Mesodermal cell (in vitro differentiated cells): Measurements from ENCODE around the gene VIPR2.

Source experiments
- H3K27ac ChIP-seq: 2 replicates; pipeline ENCODE4 v1.7.0; 2013; ENCODE audit warnings: mild to moderate bottlenecking, low read depth, low read length, moderate library complexity; ENCODE audit not compliant: severe bottlenecking
- H3K36me3 ChIP-seq: 2 replicates; pipeline ENCODE4 v1.7.1; 2013; ENCODE audit warnings: mild to moderate bottlenecking, low read length, moderate library complexity; ENCODE audit not compliant: control insufficient read depth, insufficient read depth
- H3K4me1 ChIP-seq: one replicate; pipeline ENCODE4 v1.7.1; 2013; ENCODE audit warnings: mild to moderate bottlenecking, low read length; ENCODE audit not compliant: insufficient read depth, control insufficient read depth, poor library complexity, severe bottlenecking
- H3K4me3 ChIP-seq: 2 replicates; pipeline ENCODE4 v1.7.0; 2013; ENCODE audit warnings: low read length, control low read depth, mild to moderate bottlenecking; ENCODE audit not compliant: insufficient read depth, poor library complexity, severe bottlenecking; ENCODE audit errors: extremely low read depth
- H3K9me3 ChIP-seq: 2 replicates; pipeline ENCODE4 v1.7.1; 2013; ENCODE audit warnings: mild to moderate bottlenecking, low read length, moderate library complexity; ENCODE audit not compliant: control insufficient read depth
- WGBS, 2 experiments: methylation state at CpG; one replicate each; pipeline ENCODE4 v1.1.5; 2013; ENCODE audit warnings: missing lambda C conversion rate in 2 of 2; ENCODE audit not compliant: insufficient coverage in 2 of 2; 5-methylcytosine and 5-hydroxymethylcytosine counted together

VIPR2 gene

DNA sequence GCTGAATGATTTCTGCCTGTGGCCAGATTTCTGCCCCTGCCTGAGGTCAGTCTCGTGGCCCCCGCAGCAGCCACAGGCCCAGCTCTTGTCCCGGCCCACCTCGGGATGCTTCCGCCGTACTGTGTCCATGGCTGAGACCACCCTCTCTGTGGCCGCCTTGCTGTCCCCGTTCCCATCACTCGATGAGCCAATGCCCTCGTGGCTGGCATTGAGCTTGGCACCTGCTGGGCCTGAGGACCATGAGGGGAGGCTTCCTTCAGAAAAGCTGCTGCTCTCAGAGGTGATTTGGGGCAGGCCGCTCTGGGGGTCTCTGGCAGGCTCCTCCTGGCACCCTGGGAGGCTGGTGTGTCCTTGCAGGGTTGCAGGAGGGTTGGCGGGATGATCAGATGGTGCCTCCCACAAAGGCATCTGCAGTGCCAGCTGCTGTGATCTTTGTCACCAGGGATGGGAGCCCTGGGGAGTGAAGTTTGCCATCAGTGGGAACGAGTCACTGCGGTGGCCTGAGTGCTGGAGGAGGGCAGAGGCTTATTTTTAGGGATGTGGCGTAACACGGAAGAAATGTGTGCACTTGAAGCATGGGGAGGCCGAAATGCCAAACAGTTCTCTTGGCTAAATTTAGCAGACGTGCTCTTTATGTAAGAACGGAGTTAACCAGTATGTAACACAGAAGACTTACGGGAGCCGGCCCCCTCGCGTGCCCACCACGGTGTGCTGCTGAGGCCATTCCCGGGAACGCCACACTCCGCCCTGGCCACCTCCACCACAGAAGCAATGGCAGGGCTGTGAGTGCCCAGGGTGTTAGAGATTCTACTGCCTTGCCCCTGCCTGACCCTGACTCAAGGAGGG, 47.7 kb downstream of the VIPR2 start:
- WGBS, 2 experiments = 93 to 94% methylated on average over 23 to 26 of the region's 27 CpGs
- no peak overlapping the region for H3K27ac ChIP-seq
- H3K4me3 ChIP-seq = no peak overlapping the region

DNA sequence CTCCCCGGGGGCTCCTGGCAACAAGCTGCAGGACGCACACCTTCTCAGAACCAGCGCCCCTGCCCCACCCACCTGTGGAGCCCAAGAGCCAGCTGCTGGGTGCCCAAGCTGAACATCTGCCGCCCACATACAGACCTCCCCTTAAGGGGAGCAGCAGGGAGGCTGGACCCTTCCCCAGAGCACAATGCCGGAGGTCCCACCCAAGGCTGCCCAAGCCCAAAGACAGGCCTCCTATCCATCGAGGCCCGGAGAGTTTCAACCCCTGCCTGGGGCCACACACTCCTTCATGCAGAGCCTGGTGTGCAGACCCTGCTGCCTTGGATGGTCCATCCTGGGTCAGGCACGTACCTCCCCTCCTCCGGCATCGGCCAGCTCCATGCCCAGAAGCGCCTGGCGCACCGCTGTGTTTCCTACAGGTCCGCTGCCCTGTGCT, 48.7 kb downstream of the VIPR2 start:
- Histone ChIP-seq H3K9me3 (no peaks in the 10 kb centered on the region), H3K4me1 (no peaks in the 10 kb centered on the region), H3K4me3 (no peak overlapping the region), H3K36me3 (no peaks in the 10 kb centered on the region), H3K27ac (no peak overlapping the region)
- WGBS, 2 experiments = 90 to 92% methylated on average over 12 of the region's 14 CpGs

More for the DNA sequence above, 47.7 kb downstream of the VIPR2 start:
- H3K36me3 ChIP-seq = no peaks in the 10 kb centered on the region
- no peaks in the 10 kb centered on the region for H3K4me1 ChIP-seq
- no peaks in the 10 kb centered on the region for H3K9me3 ChIP-seq

DNA sequence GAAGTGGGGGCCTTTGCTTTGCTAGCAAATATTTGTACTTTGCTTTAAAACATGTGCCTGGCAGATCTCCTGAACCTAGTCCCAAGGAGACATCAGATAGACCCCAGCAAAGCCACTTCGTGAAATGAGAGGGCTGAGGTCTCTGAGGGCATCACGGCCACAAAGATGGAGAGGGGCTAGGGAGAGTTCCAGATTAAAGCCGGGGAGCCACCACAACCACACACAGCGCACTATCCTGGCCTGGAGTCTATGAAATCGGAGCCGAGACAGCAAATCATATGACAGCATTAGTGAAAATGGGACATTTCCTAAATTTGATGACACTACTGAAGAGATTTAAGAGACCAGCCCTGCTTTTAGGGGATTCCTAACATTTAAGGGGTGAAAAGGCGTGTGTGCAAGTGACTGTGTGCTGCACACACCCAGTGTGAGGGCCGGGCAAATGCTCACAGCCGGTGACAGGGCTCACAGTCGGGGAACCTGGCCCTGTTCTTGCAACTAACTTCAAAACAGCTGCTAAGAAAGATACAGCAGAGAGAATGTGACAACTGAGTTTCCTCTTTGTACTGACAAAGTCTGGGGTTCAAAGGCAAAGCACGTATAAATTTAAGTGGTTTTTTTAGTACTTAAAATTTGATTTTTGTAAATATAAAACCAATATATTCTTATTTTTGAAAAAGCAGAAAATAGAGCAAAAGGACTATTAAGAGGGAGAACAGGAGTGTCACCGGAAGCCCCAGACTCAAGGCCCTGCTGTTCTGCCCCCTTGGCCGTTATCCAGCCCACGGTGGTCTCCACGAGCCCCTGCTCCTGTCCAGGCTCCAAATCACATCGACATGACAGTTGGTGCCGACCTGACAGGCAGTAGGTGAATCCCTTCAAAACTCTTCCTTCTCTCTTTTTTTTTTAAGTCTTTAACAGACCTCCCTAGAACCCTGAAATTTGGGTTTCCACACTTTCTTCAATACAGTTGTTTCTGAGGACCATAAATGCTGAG, 49.5 kb downstream of the VIPR2 start:
- WGBS, 2 experiments = 85 to 87% methylated on average over 13 to 15 of the region's 17 CpGs

DNA sequence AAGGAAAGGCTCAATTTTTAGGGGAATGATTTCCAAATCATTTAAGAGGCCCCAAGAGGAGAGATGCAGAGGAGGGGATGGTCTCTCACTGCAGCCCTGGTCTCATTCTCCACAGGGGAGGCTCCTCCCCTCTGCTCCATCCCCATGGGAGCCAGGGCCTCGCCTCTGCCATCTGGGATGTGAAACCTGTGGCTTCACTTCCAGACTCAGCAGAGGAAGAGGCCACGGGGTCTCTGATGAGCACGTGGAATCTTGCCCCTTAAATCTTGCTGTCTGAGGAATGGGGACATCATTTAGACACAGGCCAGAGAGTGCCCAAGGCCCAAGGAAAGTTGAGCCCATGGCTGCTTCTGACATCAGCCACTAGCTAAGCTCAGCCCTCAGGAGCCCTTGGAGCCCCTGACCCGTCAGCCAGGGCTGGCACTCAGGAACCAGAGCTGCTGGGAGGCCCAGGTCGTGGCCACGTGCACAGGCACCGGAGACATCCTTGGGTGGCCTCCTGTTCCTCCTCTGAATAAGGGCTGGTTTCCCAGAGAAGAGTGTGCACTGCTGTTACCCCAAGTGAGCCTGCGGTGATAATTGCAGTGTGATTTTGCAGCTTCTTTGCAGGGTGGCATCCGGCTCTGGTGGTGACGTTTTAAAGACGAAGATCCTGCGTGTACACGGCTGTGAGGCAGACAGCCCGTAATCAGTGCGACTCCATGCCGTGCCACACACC, 50.5 kb downstream of the VIPR2 start:
- Histone ChIP-seq H3K4me1 (no peaks in the 10 kb centered on the region), H3K4me3 (no peak overlapping the region), H3K27ac (no peak overlapping the region), H3K9me3 (no peaks in the 10 kb centered on the region), H3K36me3 (no peaks in the 10 kb centered on the region)
- WGBS, 2 experiments = 88 to 90% methylated on average over 13 to 16 of the region's 16 CpGs

More for the DNA sequence above, 49.5 kb downstream of the VIPR2 start:
- Histone ChIP-seq H3K4me1 (no peaks in the 10 kb centered on the region), H3K4me3 (no peak overlapping the region), H3K27ac (no peak overlapping the region), H3K36me3 (no peaks in the 10 kb centered on the region), H3K9me3 (no peaks in the 10 kb centered on the region)

DNA sequence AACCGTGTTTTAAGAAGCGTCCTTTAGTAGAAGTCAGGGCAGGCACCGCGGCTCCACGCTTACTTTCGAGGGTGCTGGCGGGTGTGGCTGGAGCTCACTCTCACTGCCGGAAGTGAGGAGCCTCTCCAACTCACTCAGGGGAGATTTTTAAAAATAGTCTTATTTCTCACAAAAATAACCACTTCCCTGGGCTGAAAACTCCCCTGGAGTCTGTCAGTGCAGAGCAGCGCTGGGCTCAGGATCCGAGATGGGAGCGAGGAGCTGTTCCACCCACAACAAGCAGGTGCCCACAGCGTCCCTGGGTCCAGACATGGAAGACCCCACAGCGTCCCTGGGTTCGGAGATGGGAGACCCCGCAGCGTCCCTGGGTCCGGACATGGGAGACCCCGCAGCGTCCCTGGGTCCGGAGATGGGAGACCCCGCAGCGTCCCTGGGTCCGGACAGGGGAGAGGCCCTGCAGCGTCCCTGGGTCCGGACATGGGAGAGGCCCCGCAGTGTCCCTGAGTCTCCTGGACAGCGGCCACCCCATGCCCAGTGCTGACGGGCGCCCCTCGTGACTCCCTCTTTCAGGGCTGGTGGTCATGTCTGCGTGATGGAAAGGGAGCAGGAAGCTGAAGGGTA, 51.2 kb downstream of the VIPR2 start:
- H3K27ac ChIP-seq = no peak overlapping the region
- H3K4me3 ChIP-seq = no peak overlapping the region
- no peaks in the 10 kb centered on the region for H3K36me3 ChIP-seq
- 94 to 95% methylated on average over 30 of the region's 31 CpGs for WGBS, 2 experiments
- no peaks in the 10 kb centered on the region for H3K9me3 ChIP-seq
- no peaks in the 10 kb centered on the region for H3K4me1 ChIP-seq

DNA sequence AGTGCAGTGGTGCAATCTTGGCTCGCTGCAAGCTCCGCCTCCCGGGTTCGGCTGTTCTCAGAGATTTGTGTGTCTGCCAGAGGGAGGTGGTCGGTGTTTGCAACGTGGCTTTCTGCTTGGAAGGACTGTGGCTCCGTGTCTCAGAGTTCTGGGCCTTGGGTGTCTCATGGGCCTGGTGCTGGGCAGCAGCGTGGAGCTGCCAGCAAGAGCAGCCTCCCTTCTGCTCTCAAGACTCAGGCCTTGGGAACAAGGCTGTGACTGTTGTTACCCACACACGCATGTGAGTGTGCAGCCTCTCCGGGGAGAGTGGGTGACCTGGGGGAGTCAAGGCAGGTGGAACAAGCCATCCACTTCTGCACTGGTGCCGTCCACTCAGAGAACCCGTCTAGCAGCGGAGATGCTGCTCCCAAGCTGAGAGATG, 52.0 kb downstream of the VIPR2 start:
- Histone ChIP-seq H3K4me3 (no peak overlapping the region), H3K4me1 (no peaks in the 10 kb centered on the region), H3K9me3 (peaks cover 3% of the 10 kb centered on the region), H3K27ac (no peak overlapping the region), H3K36me3 (no peaks in the 10 kb centered on the region)
- 83 to 88% methylated on average over 7 to 11 of the region's 13 CpGs for WGBS, 2 experiments

DNA sequence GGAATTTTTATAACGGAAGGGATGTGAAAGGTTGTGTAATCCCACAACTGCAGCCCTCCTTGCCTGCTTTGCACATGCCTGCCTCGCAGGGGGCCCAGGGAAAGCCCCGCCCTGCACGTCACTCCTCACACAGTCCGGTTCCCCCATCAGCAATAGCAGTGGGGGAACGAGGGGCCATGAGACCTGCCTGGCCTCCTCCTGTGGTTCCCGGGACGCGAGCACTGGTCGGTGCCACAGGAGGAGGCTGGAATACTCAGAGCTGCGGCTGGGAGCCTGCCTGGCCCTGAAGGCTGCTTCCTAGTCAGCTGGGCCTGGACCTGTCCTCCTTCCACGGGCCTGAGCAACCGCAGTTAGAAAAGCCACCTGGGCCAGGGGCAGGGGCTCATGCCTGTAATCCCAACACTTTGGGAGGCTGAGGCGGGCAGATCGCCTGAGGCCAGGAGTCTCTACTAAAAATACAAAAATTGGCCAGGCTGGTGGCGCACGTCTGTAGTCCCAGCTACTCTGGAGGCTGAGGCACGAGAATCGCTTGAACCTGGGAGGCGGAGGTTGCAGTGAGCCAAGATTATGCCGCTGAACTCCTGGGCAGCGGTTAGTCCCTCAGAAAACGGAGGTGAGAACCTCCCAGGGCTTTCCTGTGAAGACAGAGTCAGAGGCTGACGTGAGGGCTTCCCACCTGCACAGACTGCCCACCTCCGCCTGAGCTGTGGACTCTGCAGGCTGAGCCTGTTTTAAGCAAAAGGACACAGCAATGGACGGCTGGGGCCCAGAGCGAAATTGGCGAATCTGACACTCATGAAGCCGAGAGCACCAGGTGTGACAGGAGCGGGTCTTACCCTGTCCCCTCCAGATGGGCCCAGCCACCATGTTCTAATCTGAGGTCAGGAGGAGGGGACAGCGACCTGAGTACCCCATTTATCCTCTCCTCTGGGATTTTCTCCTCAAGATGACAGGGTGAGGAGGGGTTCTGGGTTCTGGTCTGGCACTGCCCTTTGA, 52.9 kb downstream of the VIPR2 start:
- WGBS, 2 experiments = 89 to 94% methylated on average over 29 of the region's 31 CpGs
- H3K4me1 ChIP-seq = no peaks in the 10 kb centered on the region
- no peak overlapping the region for H3K27ac ChIP-seq
- H3K36me3 ChIP-seq = no peaks in the 10 kb centered on the region
- peaks cover 3% of the 10 kb centered on the region for H3K9me3 ChIP-seq
- no peak overlapping the region for H3K4me3 ChIP-seq

DNA sequence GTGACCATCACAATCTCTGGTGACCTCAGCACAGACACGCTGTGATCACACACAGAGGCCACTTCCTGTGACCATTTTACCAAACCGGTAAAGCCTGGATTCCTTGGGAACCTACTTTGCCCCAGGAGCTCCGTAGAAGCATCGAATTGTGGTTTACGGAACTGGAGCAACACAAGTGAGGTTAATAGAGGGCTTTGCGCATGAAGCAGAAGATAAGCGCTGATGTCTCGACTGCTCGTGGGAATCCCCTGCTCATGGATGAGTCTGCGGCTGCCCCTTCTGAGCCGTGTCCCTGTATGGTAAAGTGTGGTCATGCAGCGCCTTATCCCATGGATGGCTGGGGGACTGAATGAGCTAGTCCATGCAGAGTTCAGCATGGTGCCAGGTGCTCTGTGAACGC, 53.6 kb downstream of the VIPR2 start:
- Histone ChIP-seq H3K36me3 (no peaks in the 10 kb centered on the region), H3K27ac (no peak overlapping the region), H3K4me1 (no peaks in the 10 kb centered on the region), H3K9me3 (peaks cover 3% of the 10 kb centered on the region), H3K4me3 (no peak overlapping the region)
- WGBS, 2 experiments = 90 to 95% methylated on average over 13 of the region's 13 CpGs

DNA sequence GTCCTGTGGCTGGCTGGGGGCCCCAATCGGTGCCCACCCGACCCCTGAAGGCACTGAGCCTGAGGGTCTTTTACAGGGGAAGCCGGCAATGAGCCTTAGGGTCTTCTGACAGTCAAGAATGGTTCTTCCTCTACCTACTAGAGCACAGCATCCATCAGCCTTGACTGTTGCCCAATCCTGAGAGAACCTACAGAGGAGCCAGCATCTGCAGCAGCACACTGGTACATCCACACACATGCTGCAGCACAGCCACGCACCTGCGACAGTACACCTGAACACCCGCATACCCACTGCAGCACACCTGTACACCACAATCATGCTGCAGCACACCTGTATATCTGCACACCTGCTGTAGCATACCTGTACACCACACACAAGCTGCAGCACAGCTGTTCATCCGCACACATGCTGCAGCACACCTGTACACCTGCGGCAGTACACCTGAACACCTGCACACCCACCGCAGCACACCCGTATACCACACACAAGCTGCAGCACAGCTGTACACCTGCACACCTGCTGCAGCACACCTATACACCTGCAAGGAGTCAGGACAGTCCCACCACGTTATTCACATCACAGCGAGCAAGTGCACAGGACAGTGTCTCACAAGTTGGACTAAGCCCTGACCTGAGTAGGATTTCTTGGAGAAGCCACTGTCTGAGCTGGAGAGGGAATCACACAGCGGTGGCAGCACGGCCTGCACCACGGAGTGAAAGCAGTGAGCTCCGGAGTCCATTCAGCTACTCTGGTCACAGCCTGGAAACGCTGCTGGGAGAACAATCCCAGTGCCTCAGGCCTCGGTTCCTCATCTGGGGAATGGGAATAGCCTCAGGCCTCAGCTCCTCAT, 56.4 kb downstream of the VIPR2 start:
- peaks cover 3% of the 10 kb centered on the region for H3K9me3 ChIP-seq
- 84 to 94% methylated on average over 12 to 14 of the region's 18 CpGs for WGBS, 2 experiments
- no peaks in the 10 kb centered on the region for H3K36me3 ChIP-seq
- no peak overlapping the region for H3K27ac ChIP-seq
- H3K4me3 ChIP-seq = no peak overlapping the region
- H3K4me1 ChIP-seq = no peaks in the 10 kb centered on the region
